Suppressor macrophage treated with lipopolysaccharide for 1 hour (primary cell): ENCODE measurements around the gene SH2D2A.

Experiments
- DNase-seq, 3 donors: peaks; one replicate each; pipeline ENCODE4 v3.0.0-alpha.2; 2020 to 2022

SH2D2A gene

GRCh38 chr1:156816561-156817328 lies at the start of gene SH2D2A:
Gene SH2D2A, minus strand, starts transcription at chr1:156816848. Its CDS starts 140 bp downstream, at chr1:156816708.
- peak; percentile 30 to 44 (median 38) for DNase-seq

DNA sequence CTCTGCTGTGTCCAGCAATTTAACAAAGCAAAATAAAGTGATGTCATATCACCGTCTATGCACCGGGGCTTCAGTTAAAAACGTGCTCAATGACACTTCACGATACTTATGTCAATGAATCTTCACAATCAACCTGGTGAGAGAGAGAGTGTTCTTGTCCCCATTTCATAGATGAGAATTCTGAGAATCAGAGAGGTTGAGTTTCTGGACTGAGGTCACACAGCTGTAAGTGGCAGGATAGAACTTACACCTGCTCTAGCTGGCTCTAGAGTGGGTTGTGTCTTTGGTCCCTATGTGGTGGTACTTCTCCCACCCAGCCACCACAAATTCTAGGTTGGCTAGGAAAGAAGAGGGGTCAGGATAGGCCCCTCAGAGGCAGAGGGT lies 49.2 kb upstream of the SH2D2A start:
- no peak for DNase-seq

DNA sequence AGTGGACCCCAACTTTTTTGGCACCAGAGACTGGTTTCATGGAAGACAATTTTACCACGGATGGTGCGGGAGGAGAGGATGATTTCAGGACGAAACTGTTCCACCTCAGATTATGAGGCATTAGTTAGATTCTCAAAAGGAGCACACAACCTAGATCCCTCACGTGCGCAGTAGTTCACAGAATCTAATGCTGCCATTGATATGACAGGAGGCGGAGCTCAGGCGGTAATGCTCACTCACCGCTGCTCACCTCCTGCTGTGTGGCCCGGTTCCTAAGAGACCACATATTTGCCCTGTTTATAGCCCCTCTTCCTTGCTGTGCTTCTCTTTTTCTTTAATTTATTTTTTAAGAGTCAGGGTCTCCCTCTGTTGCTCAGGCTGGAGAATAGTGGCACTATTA lies 48.6 kb upstream of the SH2D2A start:
- no peak for DNase-seq

DNA sequence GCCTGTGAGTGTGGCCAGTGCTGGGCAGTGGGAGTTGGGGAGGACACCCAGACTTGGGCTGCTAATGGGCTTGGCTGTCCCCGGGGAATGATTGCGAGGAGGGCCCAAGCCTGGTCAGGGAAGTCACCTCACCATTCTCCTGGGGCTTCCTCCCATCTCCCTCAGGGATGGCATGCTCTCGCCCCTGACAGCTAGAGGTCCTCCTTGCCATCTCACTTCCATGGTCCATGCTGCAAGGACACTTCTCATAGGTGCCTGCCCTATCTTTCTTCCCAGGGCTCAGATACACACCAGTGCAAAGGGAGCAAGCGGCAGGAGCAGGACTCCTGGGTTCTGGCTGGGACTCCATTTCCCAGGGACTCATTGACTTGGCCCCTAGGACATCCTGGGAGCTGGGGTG lies 48.1 kb upstream of the SH2D2A start:
- no peak for DNase-seq

- DNase-seq, result no peak
Observed at GRCh38 chr1:156863631-156864030, 47.0 kb upstream of the SH2D2A start.

GRCh38 chr1:156862997-156863599 lies 46.5 kb upstream of the SH2D2A start:
- DNase-seq, result no peak

DNA sequence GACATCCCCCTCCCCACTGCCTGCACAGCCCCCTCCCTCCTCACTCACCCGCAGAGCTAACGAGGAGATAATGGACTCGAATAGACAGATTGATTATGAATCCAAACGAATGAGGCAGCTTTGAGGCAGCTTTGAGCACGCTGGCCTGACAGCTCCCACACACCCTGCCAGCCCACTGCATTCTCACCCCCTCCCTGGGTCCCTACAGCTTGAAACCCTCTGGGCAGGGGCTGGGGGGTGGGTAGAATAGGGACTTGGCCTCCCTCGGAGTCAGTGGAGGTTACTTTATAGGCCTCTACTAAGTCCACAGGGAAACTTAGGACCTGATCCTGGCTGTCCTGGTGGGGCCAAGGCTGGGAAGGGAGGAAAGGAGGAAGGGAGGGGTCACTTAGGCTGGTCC lies 45.9 kb upstream of the SH2D2A start:
- DNase-seq, result no peak

GRCh38 chr1:156860628-156861423 lies 44.2 kb upstream of the SH2D2A start, which contains the start of gene NTRK1:
Gene NTRK1, plus strand, starts transcription at chr1:156860865. Its CDS starts 70 bp downstream, at chr1:156860935.
- DNase-seq, result peak in 1 of 3 donors; percentile 47

DNA sequence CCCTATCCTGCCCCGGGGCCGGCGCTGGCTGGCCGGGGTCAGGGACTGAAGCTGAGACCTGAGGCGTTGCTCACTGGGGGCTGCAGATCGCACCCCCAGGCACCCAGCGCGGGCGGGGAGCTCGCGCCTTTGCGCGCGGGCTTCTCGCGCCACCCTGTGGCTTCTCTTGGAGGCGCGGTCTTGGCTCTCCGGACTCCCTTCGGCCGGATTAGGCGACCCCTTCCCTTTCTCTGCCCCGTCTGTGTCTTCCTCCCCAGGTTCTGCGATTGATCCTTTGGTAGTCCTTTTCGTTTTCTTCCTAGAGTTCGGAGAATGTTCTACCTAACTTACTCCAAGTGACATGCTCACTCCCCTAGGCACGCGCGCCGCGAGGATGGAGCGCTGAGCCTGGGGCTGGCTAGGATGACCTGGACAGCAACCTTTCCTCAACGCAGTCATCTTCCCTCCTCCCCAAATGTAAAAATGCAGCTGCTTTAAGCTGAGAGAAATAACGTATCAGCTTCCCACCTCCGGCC lies 43.5 kb upstream of the SH2D2A start:
- DNase-seq, result peak; percentile 45 to 83 (median 70)

- no peak for DNase-seq
Observed at GRCh38 chr1:156859523-156860112, 43.0 kb upstream of the SH2D2A start.

- DNase-seq, result peak in 1 of 3 donors; percentile 35
Observed at GRCh38 chr1:156858959-156859522, 42.4 kb upstream of the SH2D2A start, which contains the start of gene INSRR. Gene INSRR, minus strand, starts transcription at chr1:156859117. Its CDS starts 496 bp downstream, at chr1:156858621.

DNA sequence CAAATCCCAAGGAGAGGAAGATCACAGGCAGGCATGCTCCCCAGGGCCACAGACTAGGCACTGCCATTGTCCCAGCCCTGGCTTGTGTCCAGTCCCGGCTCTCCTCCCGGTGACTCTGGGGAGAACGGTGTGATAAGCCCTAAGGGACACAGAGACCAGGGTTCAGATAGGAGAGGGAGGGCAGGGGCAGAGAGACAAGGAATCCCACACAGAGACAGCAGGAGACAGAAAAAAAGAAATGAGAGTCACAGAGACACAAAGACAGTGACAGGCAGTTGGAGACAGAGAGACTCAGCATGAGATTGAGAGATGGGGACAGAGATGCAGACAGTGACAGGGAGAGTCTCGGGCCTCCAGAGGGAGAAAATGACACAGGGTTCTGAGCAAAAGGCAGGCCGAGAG lies 41.9 kb upstream of the SH2D2A start:
- DNase-seq, result no peak

DNA sequence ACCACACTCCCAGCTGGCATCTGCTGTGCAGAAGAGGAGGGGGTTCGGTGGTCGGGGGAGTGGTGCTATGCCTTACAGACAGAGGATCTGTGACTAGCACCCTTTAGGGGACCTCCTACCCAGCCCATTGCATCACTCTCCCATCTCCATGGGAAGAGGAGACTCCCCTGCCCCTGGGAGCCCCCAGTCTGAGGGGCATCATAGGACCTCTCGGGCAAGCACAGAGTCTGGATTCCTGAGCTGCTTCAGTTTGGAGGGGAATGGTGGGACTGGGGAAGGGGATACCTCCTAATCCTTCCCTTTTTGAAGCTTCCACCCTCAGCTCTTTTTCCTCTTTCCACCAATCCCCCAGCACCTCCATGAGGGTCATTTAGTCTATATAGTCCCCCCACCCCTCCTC lies 40.9 kb upstream of the SH2D2A start:
- DNase-seq, result no peak

DNA sequence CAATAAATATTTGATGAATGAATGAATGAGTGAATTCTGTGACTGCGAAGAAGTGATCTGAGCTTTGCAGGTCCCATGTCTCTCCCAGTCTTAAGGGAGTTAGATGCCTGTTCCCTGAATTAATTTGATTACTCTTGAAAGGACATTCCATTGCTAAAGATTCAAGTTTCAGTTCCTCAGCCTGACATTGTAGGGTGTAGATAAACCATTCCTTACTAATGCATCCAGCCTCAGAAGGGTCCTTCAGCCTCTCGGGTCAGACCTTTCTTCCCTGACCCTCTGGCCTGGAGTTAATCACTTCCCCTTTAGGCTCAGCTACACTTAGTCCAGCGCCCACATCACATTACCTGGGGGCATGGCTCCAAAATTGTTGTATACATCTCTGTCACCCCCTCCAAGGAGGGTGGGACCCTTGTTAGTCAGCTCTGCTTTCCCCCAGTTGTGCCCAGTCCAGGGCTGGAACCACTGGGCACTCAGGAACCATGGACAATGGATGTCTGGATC lies 39.7 kb upstream of the SH2D2A start:
- DNase-seq, result no peak

DNA sequence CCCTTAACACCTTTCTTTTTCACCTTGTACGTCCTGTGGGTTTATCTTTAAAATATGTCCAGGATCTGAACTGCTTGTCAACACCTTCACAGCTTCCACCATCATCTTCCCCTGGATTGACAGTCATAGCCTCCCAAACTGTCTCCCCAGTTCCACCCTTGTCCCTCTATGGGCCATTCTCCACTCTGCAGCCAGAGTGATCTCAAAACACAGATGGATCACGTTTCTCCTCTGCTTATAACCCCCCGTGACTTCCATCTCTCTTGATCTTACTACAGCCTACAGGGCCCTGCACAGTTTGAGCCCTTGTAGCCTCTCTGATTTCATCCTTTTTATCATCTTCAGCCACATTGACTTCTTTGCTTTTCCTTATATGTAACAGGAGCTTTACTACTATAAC lies 38.0 kb upstream of the SH2D2A start:
- DNase-seq, result no peak

DNA sequence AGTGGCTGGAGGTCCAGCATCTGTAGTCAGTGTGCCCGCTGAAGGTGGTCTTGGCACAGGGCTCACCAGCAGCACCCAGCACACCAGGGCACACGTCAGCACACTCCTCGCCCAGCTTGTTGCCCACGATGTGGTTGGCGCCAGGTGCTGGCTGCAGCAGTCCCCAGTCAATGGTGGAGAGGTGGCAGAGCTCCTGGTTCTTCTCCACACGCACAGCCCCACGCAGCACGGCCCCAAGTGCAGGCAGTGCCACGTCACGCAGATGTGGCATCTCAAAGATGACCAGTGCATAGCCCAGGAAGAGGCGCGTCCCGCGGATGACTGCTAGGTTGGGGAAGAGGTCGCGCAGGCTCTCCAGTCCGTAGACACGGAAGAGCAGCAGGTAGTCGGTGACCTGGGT lies 37.1 kb upstream of the SH2D2A start:
- no peak for DNase-seq

DNA sequence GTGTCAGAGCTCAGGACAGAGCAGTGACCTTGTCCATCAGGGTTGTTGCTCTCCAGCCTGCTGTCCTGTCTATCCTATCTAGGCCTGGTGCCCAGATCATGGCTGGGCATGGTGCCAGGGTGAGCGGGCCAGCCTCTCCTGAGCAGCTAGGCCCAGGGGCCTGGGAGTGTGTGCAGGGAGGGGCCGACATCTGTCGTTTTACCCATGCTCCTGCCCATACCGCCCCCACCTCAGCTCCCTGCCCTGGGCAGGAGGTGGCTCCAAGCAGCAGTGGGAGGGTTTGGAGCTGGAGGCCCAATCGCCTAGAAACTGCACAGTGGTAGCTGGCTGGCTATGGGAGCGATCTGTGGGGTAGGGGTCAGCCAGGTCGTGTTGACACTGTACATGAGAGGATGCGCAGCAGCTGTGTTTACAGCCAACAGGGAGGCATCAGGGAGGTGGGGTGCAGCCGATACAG lies 35.8 kb upstream of the SH2D2A start:
- DNase-seq, result no peak

- no peak for DNase-seq
Observed at GRCh38 chr1:156851779-156852417, 35.2 kb upstream of the SH2D2A start.

- no peak for DNase-seq
Observed at GRCh38 chr1:156849151-156849496, 32.5 kb upstream of the SH2D2A start.

DNA sequence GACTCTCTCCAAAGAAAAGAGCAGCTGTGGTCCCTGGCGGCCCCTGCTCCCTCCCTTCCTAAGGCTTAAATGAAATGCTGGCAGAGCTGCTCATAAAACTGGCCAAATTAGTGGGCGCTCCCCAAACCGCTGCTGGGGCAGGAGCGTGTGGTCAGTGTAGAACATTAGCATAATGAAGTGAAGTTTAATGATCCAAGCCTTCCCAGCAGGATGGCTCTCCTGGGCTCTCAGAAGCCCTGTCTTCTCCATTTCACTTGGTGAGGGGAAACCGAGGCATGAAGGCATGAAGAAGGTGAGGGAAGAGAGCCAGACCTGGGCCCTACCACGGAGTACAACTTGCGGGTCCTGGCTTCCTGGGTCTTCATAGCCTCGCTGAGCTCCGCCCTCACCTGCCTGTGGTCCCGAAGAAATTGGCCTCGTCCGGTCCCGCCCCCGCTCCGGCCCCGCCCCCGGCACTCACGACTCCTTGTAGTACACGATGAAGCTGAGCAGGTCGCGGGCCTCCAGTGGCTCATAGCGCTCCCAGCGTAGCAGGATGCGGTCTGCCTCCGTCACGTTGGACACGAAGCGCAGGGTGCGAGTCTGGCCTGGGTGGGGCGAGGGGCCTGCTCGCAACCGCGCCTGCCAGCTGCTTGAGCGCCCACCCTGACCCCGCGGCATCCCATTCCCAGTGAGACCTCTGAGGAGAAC lies 32.0 kb upstream of the SH2D2A start:
- DNase-seq, result no peak
